Fibroblast of villous mesenchyme (primary cell): ENCODE results near the gene ADGRD1. TPM values are rescaled to one million over a fixed set of nuclear protein-coding genes. Genes with fewer than 3 reads are reported as not detected.

ENCODE experiments used
- DNase-seq: peaks from one replicate; pipeline ENCODE4 v3.0.0-alpha.2; 2010; ENCODE audit warnings: low read depth
- H3K4me3 ChIP-seq: 2 replicates; pipeline ENCODE4 v1.5.1; 2011; ENCODE audit warnings: low read depth, mild to moderate bottlenecking, low read length
- CTCF ChIP-seq: IDR thresholded peaks from 2 replicates; pipeline ENCODE4 v1.5.1; 2012; ENCODE audit warnings: low read depth, mild to moderate bottlenecking, low read length; ENCODE audit not compliant: insufficient read depth
- small RNA-seq: library from RNA; depleted of rRNA; stranded (forward); fragments of <200 nt; gene quantifications from one replicate; pipeline ENCODE3, GENCODE V24; 2012
- total RNA-seq: library from RNA; depleted of rRNA; stranded (reverse); fragments of >200 nt; gene quantifications from 2 replicates; pipeline ENCODE4 v1.2.3, GENCODE V29; 2012

The ADGRD1 gene
- total RNA-seq, 1 donor, result under 0.01 TPM

GRCh38 chr12:131188131-131189050 lies 234.7 kb downstream of the ADGRD1 start:
- no peak for DNase-seq
- no peak for TF ChIP-seq CTCF

GRCh38 chr12:131189781-131190180 lies 236.1 kb downstream of the ADGRD1 start:
- TF ChIP-seq CTCF, result no peak
- H3K4me3 ChIP-seq, result no peak overlapping the region
- no peak for DNase-seq

More at GRCh38 chr12:131188131-131189050, 234.7 kb downstream of the ADGRD1 start:
- H3K4me3 ChIP-seq, result no peak overlapping the region

GRCh38 chr12:131190965-131191364 lies 237.3 kb downstream of the ADGRD1 start:
- H3K4me3 ChIP-seq, result no peak overlapping the region
- TF ChIP-seq CTCF, result no peak
- no peak for DNase-seq

Small RNAs within 50 kb of the gene (small RNA-seq; reads per million reads assigned to genes)
- not detected for gene RF00019

Other genes starting within 250 kb of the ADGRD1 start
- not detected in 2 replicates for gene RIMBP2, start 237.6 kb upstream of the ADGRD1 start, total RNA-seq
- 41.9 and 58.3 TPM in 2 replicates for gene STX2, start 114.7 kb upstream of the ADGRD1 start, total RNA-seq
- 514 and 614 TPM in 2 replicates for gene RAN, start 81.8 kb upstream of the ADGRD1 start, total RNA-seq